Transverse colon (tissue), 4 donors: ENCODE results near the gene CSNK1G1. TPM values are rescaled to one million over a fixed set of nuclear protein-coding genes. Genes with fewer than 3 reads are reported as not detected.

Experiments used
- DNase-seq: peaks from one replicate; pipeline ENCODE4 v3.0.0-alpha.2; 2019
- H3K27ac ChIP-seq, 4 donors: fragments of 200-600 bp; sonication (generic); 2 replicates each; pipeline ENCODE4 v1.5.1; 2016 to 2018; ENCODE audit warnings: inconsistent platforms in 4 of 4
- H3K27me3 ChIP-seq: fragments of 200-600 bp; sonication (generic); 2 replicates; pipeline ENCODE4 v1.5.1; 2017; ENCODE audit warnings: inconsistent platforms
- H3K36me3 ChIP-seq, 4 donors: fragments of 200-600 bp; sonication (generic); 2 replicates each; pipeline ENCODE4 v1.5.1; 2017 to 2019; ENCODE audit warnings: inconsistent platforms in 4 of 4
- H3K4me1 ChIP-seq, 4 donors: fragments of 200-600 bp; sonication (generic); 2 replicates each; pipeline ENCODE4 v1.5.1; 2017 to 2020; ENCODE audit warnings: inconsistent platforms in 4 of 4
- H3K4me3 ChIP-seq, 4 donors: fragments of 200-600 bp; sonication (generic); 1 replicate in 1 of 4; 2 replicates in 3 of 4; pipeline versions ENCODE4 v1.5.1 to v1.6.1; 2017 to 2019; ENCODE audit warnings: inconsistent platforms in 4 of 4
- H3K9me3 ChIP-seq, 2 donors: fragments of 200-600 bp; sonication (generic); 2 replicates each; pipeline ENCODE4 v1.5.1; 2017 to 2019; ENCODE audit warnings: inconsistent platforms in 2 of 2
- EP300 ChIP-seq: sonication (generic); formaldehyde crosslinking; IDR thresholded peaks from one replicate; pipeline ENCODE4 v1.6.1; 2017; ENCODE audit warnings: antibody characterized with exemption, low read depth
- POLR2A ChIP-seq: fragments of 450-650 bp; IDR thresholded peaks from one replicate; pipeline ENCODE4 v1.6.1; 2016; ENCODE audit warnings: antibody characterized with exemption, mild to moderate bottlenecking, moderate library complexity
- POLR2AphosphoS5 ChIP-seq, 3 donors: sonication (generic); formaldehyde crosslinking; IDR thresholded peaks; one replicate each; pipeline ENCODE4 v1.6.1; 2016; ENCODE audit warnings: antibody characterized with exemption in 3 of 3
- WGBS, 2 donors: methylation state at CpG; one replicate each; pipeline ENCODE4 v1.1.5; 2018; ENCODE audit warnings: low coverage in 1 of 2; 5-methylcytosine and 5-hydroxymethylcytosine counted together
- in situ Hi-C, 4 donors: fragments of 200-750 bp; cut with MboI; loops; one replicate each; pipeline versions ENCODE4 v1.15.0 to v1.15.1; 2017; ENCODE audit warnings: low sequenced_read_pairs in 3 of 4, low pct_ligation_motif_present in 1 of 4, low pct_unique_long_range_greater_than_20kb in 1 of 4
- intact Hi-C: fragments of 100-400 bp; cut with DNase I; formaldehyde crosslinking; loops from one replicate; pipeline ENCODE4 v1.15.1; 2023; ENCODE audit warnings: low total_unique reads
- total RNA-seq, 4 donors: library from RNA; depleted of rRNA; stranded (reverse); fragments of >200 nt; gene quantifications; one replicate each; pipeline ENCODE4 v1.1.0, GENCODE V29; 2016
- TF ChIP-seq, protein P1 (sequence below), 5 experiments: fragments of 200-600 bp in 3 of 5; fragments of 450-650 bp in 2 of 5; sonication (generic) in 3 of 5; IDR thresholded peaks; 1 replicate in 2 of 5; 2 replicates in 3 of 5; pipeline ENCODE4 v1.5.1; 2016 to 2017; ENCODE audit warnings: antibody characterized with exemption in 5 of 5, inconsistent platforms in 3 of 5, mild to moderate bottlenecking in 2 of 5, moderate library complexity in 1 of 5

CSNK1G1 gene
- total RNA-seq, 4 donors from 2014 or later, result 6.2 to 34.4 (median 19.7) TPM

DNA sequence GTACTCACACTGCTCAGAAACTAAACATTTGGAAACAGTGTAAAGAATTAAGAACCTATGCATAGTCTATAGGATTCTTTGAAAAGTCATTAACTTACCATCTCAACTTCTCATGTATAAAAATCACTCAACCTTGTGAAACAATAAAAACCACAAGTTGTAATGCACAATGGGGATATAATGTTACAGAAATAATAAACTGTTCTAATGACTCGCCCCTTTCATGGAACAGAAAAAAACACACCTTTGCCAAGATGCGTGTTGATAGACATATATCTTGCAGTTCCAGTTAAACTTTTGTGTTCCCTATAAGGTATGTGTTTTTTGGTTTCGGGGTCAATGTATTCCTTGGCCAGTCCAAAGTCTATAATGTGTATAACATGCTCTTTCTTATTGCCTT lies 142.3 kb downstream of the CSNK1G1 start:
- Histone ChIP-seq H3K36me3 (peaks cover 0 to 10% (median 0%) of the 10 kb centered on the region in 4 donors), H3K27ac (no peak overlapping the region), H3K27me3 (no peaks in the 10 kb centered on the region), H3K4me3 (no peak overlapping the region), H3K9me3 (no peaks in the 10 kb centered on the region), H3K4me1 (peaks cover 0 to 19% (median 5%) of the 10 kb centered on the region in 4 donors)
- intact Hi-C loops (no loop called here), in situ Hi-C loops (loop anchor here in 3 of 4 donors (10.0 to 25.0 kb wide), 3 partner anchors 141 to 449 kb away; partner anchors contain the start of gene CSNK1G1 (in 2 of the 3))
- no peak for DNase-seq
- 85 to 89% methylated on average over 3 of the region's 3 CpGs for WGBS, 2 donors
- no peak for TF ChIP-seq POLR2AphosphoS5 (IDR thresholded peaks at IDR 0.05)
- TF ChIP-seq POLR2A, result no peak
- TF ChIP-seq EP300, result no peak
- TF ChIP-seq, protein P1, sequence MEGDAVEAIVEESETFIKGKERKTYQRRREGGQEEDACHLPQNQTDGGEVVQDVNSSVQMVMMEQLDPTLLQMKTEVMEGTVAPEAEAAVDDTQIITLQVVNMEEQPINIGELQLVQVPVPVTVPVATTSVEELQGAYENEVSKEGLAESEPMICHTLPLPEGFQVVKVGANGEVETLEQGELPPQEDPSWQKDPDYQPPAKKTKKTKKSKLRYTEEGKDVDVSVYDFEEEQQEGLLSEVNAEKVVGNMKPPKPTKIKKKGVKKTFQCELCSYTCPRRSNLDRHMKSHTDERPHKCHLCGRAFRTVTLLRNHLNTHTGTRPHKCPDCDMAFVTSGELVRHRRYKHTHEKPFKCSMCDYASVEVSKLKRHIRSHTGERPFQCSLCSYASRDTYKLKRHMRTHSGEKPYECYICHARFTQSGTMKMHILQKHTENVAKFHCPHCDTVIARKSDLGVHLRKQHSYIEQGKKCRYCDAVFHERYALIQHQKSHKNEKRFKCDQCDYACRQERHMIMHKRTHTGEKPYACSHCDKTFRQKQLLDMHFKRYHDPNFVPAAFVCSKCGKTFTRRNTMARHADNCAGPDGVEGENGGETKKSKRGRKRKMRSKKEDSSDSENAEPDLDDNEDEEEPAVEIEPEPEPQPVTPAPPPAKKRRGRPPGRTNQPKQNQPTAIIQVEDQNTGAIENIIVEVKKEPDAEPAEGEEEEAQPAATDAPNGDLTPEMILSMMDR (IDR thresholded peaks at IDR 0.05), result no peak

DNA sequence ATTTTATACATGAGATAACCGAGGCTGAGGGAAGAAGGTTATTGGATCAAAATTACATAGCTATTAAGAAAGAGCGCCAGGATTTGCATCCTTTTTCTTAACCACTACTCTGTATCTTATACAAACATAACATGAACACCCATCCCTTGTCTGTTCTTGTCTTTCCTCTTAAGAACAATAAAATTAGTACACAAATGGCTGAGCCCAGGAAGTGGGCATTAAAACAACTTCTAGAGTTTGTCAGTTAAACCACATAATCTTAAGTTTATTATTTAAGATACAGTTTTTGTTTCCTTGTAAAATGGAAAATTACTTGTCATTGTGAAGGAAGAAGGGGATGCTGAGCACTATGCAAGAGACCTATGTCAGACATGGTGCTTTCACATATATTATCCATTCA lies 144.3 kb downstream of the CSNK1G1 start:
- Histone ChIP-seq H3K27me3 (no peaks in the 10 kb centered on the region), H3K36me3 (peaks cover 0 to 10% (median 0%) of the 10 kb centered on the region in 4 donors), H3K9me3 (no peaks in the 10 kb centered on the region), H3K4me1 (peaks cover 0 to 11% (median 4%) of the 10 kb centered on the region in 4 donors), H3K27ac (no peak overlapping the region), H3K4me3 (no peak overlapping the region)
- TF ChIP-seq EP300, result no peak
- TF ChIP-seq, protein P1 (IDR thresholded peaks at IDR 0.05), result no peak
- 71 to 89% methylated on average over 2 of the region's 2 CpGs for WGBS, 2 donors
- in situ Hi-C loops, result loop anchor here in 3 of 4 donors (10.0 to 25.0 kb wide), 3 partner anchors 143 to 451 kb away; partner anchors contain the start of gene CSNK1G1 (in 2 of the 3)
- no peak for DNase-seq
- intact Hi-C loops, result no loop called here

DNA sequence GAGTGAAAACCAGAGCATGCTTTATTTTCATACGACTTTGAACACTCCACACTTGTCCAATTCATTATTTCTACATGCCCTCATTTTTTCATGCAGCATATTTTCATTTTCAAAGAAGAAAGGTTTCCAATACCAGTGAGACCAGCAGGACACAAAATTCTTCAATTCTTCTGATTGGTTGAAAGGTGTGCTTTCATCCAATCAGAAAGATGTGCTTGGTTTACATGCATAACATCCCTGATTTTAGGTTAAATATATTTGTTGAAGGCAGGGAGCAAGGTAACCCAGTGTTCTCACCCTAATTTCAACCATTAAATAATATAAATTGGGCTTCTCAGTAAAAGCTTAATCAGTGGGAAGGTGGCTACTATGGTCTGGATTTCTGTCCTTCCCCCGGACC lies 145.6 kb downstream of the CSNK1G1 start:
- Histone ChIP-seq H3K27me3 (no peaks in the 10 kb centered on the region), H3K27ac (no peak overlapping the region), H3K4me3 (no peak overlapping the region), H3K36me3 (peaks cover 0 to 10% (median 0%) of the 10 kb centered on the region in 4 donors), H3K4me1 (no peaks in the 10 kb centered on the region), H3K9me3 (no peaks in the 10 kb centered on the region)
- intact Hi-C loops (no loop called here), in situ Hi-C loops (loop anchor here in 3 of 4 donors (10.0 to 25.0 kb wide), 3 partner anchors 144 to 452 kb away; partner anchors contain the start of gene CSNK1G1 (in 2 of the 3))
- DNase-seq, result no peak
- TF ChIP-seq EP300 (no peak), POLR2A (no peak), POLR2AphosphoS5 (IDR thresholded peaks at IDR 0.05) (no peak)
- TF ChIP-seq, protein P1 (IDR thresholded peaks at IDR 0.05), result no peak
- 67 to 86% methylated on average over 1 to 2 of the region's 2 CpGs for WGBS, 2 donors

DNA sequence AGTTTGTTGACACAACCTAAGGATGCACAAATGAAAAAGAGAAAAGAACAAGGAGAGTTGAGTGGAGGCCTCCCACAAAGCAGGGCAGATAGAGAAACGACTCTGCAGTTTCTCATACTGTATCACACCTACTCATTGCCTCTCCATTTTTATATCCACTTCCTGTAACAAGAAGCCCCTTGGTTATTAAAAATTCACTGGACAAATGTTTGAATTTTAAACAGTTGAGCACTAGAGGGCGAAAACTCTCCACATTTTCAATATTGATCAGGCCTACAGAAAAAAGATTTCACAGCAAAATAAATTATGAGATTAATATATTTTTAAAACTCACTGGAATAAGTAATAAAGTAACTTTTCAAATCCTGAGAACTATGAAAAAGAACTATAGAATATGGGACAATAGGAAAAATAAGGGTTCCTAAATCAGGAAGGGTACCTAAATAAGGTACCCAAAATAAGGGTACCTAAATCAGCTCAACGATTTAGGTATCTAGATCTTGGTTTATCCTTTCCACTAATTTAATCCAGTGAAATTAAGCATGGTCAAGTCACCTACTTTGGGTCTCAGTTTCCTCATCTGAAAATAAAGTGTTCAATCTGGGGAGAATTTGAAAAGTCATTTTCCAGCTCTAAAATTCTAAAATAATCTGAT lies 146.2 kb downstream of the CSNK1G1 start:
- Histone ChIP-seq H3K4me1 (no peaks in the 10 kb centered on the region), H3K36me3 (peaks cover 0 to 10% (median 0%) of the 10 kb centered on the region in 4 donors), H3K27ac (no peak overlapping the region), H3K9me3 (no peaks in the 10 kb centered on the region), H3K27me3 (no peaks in the 10 kb centered on the region), H3K4me3 (no peak overlapping the region)
- TF ChIP-seq POLR2A, result no peak
- TF ChIP-seq, protein P1 (IDR thresholded peaks at IDR 0.05), result peak; percentile 44 to 67 (median 46)
- DNase-seq, result no peak
- intact Hi-C loops, result loop anchor here (5.0 kb wide), 1 partner anchor 507 kb away; no protein-coding TSS in a partner anchor
- WGBS, 2 donors, result 36 to 41% methylated on average over 3 of the region's 3 CpGs
- in situ Hi-C loops, result loop anchor here in 3 of 4 donors (10.0 to 25.0 kb wide), 4 partner anchors 145 to 452 kb away; partner anchors contain the start of gene CSNK1G1 (in 2 of the 3)
